ENCODE results near the gene OR52A1. TPM values are rescaled to one million over a fixed set of nuclear protein-coding genes. Genes with fewer than 3 reads are reported as not detected.

Gene OR52A1
- total RNA-seq, 1 experiment from 2014 or later, result not detected

- TF ChIP-seq CTCF (IDR thresholded peaks at IDR 0.05; ENCODE audit: unreplicated experiment), result no peak
- Mint-ChIP-seq H3K4me3 (ENCODE audit: unreplicated experiment) (no peak within 1 kb of the TSS), H3K27me3 (ENCODE audit: insufficient read depth, unreplicated experiment) (peaks cover 37% of the 10 kb centered on the region), H3K36me3 (ENCODE audit: insufficient read depth, unreplicated experiment) (no peaks in the 10 kb centered on the region), H3K9me3 (ENCODE audit: unreplicated experiment) (no peaks in the 10 kb centered on the region), H3K4me1 (ENCODE audit: insufficient read depth, unreplicated experiment) (no peaks in the 10 kb centered on the region), H3K27ac (ENCODE audit: low read depth, unreplicated experiment) (no peak within 1 kb of the TSS)
- DNase-seq (ENCODE audit: unreplicated experiment), result no peak
- intact Hi-C loops (cut with micrococcal nuclease), result no loop called here
- ChIA-PET POLR2A (no interaction called here), CTCF (interaction anchor here (0.7 kb wide), 1 partner anchor 15 kb away, joined by 3 read pairs; no protein-coding TSS in a partner anchor)
- no TSS peak for BruUV-seq (replicated peaks)
Observed at GRCh38 chr11:5137996-5138395, 16.6 kb downstream of the OR52A1 start, which contains the start of gene OR52A5. Gene OR52A5 (minus strand): TSS chr11:5138356. CDS start chr11:5132642, 5,714 bp downstream.

GRCh38 chr11:5137014-5137413 lies 17.5 kb downstream of the OR52A1 start:
- intact Hi-C loops (cut with micrococcal nuclease), result no loop called here
- H3K27me3 Mint-ChIP-seq (ENCODE audit: insufficient read depth, unreplicated experiment), result peaks cover 28% of the 10 kb centered on the region

GRCh38 chr11:5136261-5136660 lies 18.3 kb downstream of the OR52A1 start:
- H3K4me1 Mint-ChIP-seq (ENCODE audit: insufficient read depth, unreplicated experiment), result no peaks in the 10 kb centered on the region
- intact Hi-C loops (cut with micrococcal nuclease), result no loop called here
- no peak overlapping the region for H3K4me3 Mint-ChIP-seq (ENCODE audit: unreplicated experiment)
- H3K36me3 Mint-ChIP-seq (ENCODE audit: insufficient read depth, unreplicated experiment), result no peaks in the 10 kb centered on the region
- H3K9me3 Mint-ChIP-seq (ENCODE audit: unreplicated experiment), result no peaks in the 10 kb centered on the region
- no peak for TF ChIP-seq CTCF (IDR thresholded peaks at IDR 0.05; ENCODE audit: unreplicated experiment)
- ChIA-PET CTCF (no interaction called here), POLR2A (no interaction called here)
- H3K27ac Mint-ChIP-seq (ENCODE audit: low read depth, unreplicated experiment), result no peak overlapping the region
- no TSS peak for BruUV-seq (replicated peaks)
- no peak for DNase-seq (ENCODE audit: unreplicated experiment)
- H3K27me3 Mint-ChIP-seq (ENCODE audit: insufficient read depth, unreplicated experiment), result peaks cover 32% of the 10 kb centered on the region

More at GRCh38 chr11:5137014-5137413, 17.5 kb downstream of the OR52A1 start:
- Mint-ChIP-seq H3K4me1 (ENCODE audit: insufficient read depth, unreplicated experiment) (no peaks in the 10 kb centered on the region), H3K4me3 (ENCODE audit: unreplicated experiment) (no peak overlapping the region), H3K36me3 (ENCODE audit: insufficient read depth, unreplicated experiment) (no peaks in the 10 kb centered on the region), H3K27ac (ENCODE audit: low read depth, unreplicated experiment) (no peak overlapping the region), H3K9me3 (ENCODE audit: unreplicated experiment) (no peaks in the 10 kb centered on the region)
- DNase-seq (ENCODE audit: unreplicated experiment), result no peak
- BruUV-seq (replicated peaks), result no TSS peak
- POLR2A ChIA-PET, result no interaction called here
- TF ChIP-seq CTCF (IDR thresholded peaks at IDR 0.05; ENCODE audit: unreplicated experiment), result no peak
- CTCF ChIA-PET, result no interaction called here

GRCh38 chr11:5131584-5132335 lies 22.8 kb downstream of the OR52A1 start:
- intact Hi-C loops (cut with micrococcal nuclease), result no loop called here
- no peak overlapping the region for H3K4me3 Mint-ChIP-seq (ENCODE audit: unreplicated experiment)
- ChIA-PET POLR2A (no interaction called here), CTCF (no interaction called here)
- no peak for DNase-seq (ENCODE audit: unreplicated experiment)
- H3K9me3 Mint-ChIP-seq (ENCODE audit: unreplicated experiment), result no peaks in the 10 kb centered on the region
- H3K27ac Mint-ChIP-seq (ENCODE audit: low read depth, unreplicated experiment), result no peak overlapping the region
- no peaks in the 10 kb centered on the region for H3K36me3 Mint-ChIP-seq (ENCODE audit: insufficient read depth, unreplicated experiment)
- no peaks in the 10 kb centered on the region for H3K4me1 Mint-ChIP-seq (ENCODE audit: insufficient read depth, unreplicated experiment)
- no peak for TF ChIP-seq CTCF (IDR thresholded peaks at IDR 0.05; ENCODE audit: unreplicated experiment)
- peaks cover 44% of the 10 kb centered on the region for H3K27me3 Mint-ChIP-seq (ENCODE audit: insufficient read depth, unreplicated experiment)
- no TSS peak for BruUV-seq (replicated peaks)

Data from MCF 10A (cell line).